ENCODE data around the gene NPAS3.

NPAS3 gene

DNA sequence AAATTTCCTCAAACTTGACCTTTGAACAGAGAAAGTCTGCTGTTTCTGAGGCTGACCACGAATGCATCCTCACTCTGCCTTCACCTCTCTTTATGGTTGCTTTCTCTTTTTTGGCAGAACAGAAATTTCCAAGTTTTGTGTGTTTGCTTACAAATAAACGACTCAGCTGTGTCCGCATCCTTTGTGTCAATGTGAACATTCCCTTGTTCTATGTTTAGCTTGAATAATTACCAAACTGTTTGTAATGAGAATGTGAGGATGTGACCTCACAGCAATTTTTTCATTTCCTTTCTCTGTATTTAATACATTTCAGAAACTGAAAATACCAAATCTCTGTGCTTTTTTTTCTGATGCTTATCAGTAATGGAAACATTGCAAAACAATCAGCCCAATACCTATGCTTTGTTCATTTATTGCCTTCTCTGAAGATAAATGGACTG, 601.3 kb downstream of the NPAS3 start:
- no CpG with 5 or more reads among the region's 3 CpGs for WGBS (ENCODE audit: insufficient coverage, insufficient read length)
- Histone ChIP-seq H3K4me1 (ENCODE audit: control insufficient read depth, insufficient read depth, low read length) (no peaks in the 10 kb centered on the region), H3K36me3 (ENCODE audit: control insufficient read depth, insufficient read depth, low read length) (no peaks in the 10 kb centered on the region), H3K27me3 (ENCODE audit: control insufficient read depth, insufficient read depth, low read length) (no peaks in the 10 kb centered on the region), H3K4me3 (ENCODE audit: low read length) (no peak overlapping the region), H3K9me3 (ENCODE audit: control insufficient read depth, insufficient read depth, low read length) (no peaks in the 10 kb centered on the region), H3K27ac (ENCODE audit: low read length) (no peak overlapping the region)
- no peak for DNase-seq (ENCODE audit: low read depth, low spot score)

DNA sequence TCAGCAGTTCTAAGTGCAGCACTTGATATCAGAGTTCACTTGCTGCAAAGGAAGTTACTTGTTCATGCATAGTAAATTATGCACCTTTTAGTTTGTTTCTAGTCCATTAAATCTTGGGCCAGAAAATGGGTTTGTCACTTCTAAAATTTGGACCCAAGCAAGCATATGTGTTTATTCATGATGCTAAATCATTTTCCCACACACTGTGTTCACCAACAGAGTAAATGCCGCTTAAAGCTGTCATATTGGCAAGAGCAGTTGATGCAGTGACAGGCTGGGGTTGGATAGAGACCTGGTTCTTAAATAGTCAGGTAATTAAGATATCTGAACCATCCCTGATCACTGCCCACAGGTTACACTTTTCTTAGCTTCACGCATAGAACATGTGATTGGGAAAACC, 602.5 kb downstream of the NPAS3 start:
- no peak for DNase-seq (ENCODE audit: low read depth, low spot score)
- H3K36me3 ChIP-seq (ENCODE audit: control insufficient read depth, insufficient read depth, low read length): no peaks in the 10 kb centered on the region
- no peaks in the 10 kb centered on the region for H3K27me3 ChIP-seq (ENCODE audit: control insufficient read depth, insufficient read depth, low read length)
- H3K9me3 ChIP-seq (ENCODE audit: control insufficient read depth, insufficient read depth, low read length): no peaks in the 10 kb centered on the region
- no CpG with 5 or more reads among the region's 2 CpGs for WGBS (ENCODE audit: insufficient coverage, insufficient read length)
- no peaks in the 10 kb centered on the region for H3K4me1 ChIP-seq (ENCODE audit: control insufficient read depth, insufficient read depth, low read length)
- no peak overlapping the region for H3K4me3 ChIP-seq (ENCODE audit: low read length)
- no peak overlapping the region for H3K27ac ChIP-seq (ENCODE audit: low read length)

DNA sequence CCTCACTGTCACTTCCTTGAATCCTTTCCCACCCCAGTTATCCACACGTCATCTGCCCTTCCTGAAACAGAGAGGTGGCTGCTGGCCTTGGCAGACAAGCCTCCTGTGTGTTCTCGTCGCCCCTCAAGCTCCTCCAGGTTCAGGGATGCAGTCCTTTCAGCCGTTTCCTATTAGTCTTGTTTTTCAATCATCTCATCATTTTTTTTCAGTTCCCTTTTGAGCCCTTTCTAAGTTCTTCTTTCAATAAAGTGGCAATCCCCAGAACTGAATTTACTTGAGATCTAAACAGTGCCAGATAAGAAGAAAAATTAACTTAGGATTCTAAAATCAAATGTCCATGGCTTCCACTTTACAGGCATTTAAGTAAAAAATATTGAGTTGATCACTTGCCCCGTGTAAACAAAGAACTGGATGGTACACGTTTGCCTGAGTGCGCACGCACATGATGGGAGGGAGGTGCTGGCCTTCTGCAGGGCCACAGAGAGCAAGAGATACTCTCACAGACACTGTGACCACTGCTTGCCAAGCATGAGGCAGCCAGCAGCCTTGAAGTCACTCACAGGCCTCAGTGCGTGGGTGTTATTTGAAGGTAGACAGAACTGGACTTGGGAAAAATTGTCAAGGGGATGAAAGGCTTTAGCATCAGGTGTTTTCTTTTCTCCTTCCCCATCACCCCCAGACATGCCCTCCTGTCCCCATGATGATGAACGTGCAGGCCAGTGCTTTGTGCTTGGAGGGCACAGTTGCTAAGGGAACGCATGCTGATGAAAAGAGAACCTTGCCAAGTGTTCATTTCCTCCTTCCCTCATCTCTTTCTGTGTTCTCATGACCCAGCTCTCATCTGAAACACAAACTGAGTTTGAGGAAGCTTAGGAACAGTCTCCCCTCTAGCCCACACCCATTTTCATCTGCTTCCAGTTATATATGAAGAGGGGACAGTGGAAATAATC, 603.9 kb downstream of the NPAS3 start:
- no peaks in the 10 kb centered on the region for H3K27me3 ChIP-seq (ENCODE audit: control insufficient read depth, insufficient read depth, low read length)
- no peaks in the 10 kb centered on the region for H3K9me3 ChIP-seq (ENCODE audit: control insufficient read depth, insufficient read depth, low read length)
- no CpG with 5 or more reads among the region's 11 CpGs for WGBS (ENCODE audit: insufficient coverage, insufficient read length)
- H3K4me1 ChIP-seq (ENCODE audit: control insufficient read depth, insufficient read depth, low read length): no peaks in the 10 kb centered on the region
- H3K4me3 ChIP-seq (ENCODE audit: low read length): no peak overlapping the region
- no peak for DNase-seq (ENCODE audit: low read depth, low spot score)
- H3K27ac ChIP-seq (ENCODE audit: low read length): no peak overlapping the region
- H3K36me3 ChIP-seq (ENCODE audit: control insufficient read depth, insufficient read depth, low read length): no peaks in the 10 kb centered on the region

DNA sequence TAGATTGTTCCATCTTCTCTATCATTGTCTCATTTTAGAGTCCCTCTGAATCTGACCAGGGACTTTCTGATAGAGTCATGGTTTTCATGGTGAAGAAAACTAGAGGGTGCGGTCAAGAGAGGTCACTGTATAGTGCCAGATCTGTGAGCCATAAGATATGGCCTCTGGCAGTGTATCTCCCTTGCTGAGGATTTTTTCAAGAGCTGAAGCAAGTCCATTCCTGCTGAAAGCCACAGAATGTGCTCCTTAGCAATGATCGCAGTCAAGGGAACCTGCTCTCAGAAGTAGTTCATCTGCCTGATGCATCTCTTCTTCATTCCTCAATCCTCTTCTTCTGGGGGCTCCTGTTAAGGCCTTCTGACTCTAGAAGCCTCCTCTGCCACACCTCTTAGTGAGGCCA, 607.0 kb downstream of the NPAS3 start:
- Histone ChIP-seq H3K4me1 (ENCODE audit: control insufficient read depth, insufficient read depth, low read length) (no peaks in the 10 kb centered on the region), H3K36me3 (ENCODE audit: control insufficient read depth, insufficient read depth, low read length) (no peaks in the 10 kb centered on the region), H3K27me3 (ENCODE audit: control insufficient read depth, insufficient read depth, low read length) (no peaks in the 10 kb centered on the region), H3K27ac (ENCODE audit: low read length) (no peak overlapping the region), H3K4me3 (ENCODE audit: low read length) (no peak overlapping the region), H3K9me3 (ENCODE audit: control insufficient read depth, insufficient read depth, low read length) (no peaks in the 10 kb centered on the region)
- WGBS (ENCODE audit: insufficient coverage, insufficient read length): no CpG with 5 or more reads among the region's 2 CpGs
- DNase-seq (ENCODE audit: low read depth, low spot score): no peak

DNA sequence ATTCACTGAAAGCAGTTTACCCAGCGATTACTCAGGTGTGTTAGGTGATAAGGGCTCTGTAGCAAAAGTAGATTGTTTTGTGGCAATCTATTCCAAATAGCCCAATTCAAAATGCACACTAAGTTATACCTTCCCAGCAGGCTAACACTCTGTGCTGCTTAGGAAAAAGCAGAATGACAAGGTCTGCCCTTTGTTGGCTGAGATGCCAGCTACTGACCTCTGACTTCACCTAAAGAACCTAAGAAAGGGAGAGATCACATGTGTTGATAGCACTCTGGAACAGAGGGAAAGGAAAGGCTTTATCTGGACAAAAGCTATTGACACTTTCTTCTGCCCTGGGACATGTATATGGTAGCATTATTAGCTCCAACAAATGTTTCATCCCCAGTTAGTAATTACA, 609.9 kb downstream of the NPAS3 start:
- no peak overlapping the region for H3K27ac ChIP-seq (ENCODE audit: low read length)
- no peaks in the 10 kb centered on the region for H3K9me3 ChIP-seq (ENCODE audit: control insufficient read depth, insufficient read depth, low read length)
- no peak for DNase-seq (ENCODE audit: low read depth, low spot score)
- no peaks in the 10 kb centered on the region for H3K36me3 ChIP-seq (ENCODE audit: control insufficient read depth, insufficient read depth, low read length)
- WGBS (ENCODE audit: insufficient coverage, insufficient read length): no CpG with 5 or more reads among the region's 1 CpG
- H3K4me1 ChIP-seq (ENCODE audit: control insufficient read depth, insufficient read depth, low read length): no peaks in the 10 kb centered on the region
- H3K27me3 ChIP-seq (ENCODE audit: control insufficient read depth, insufficient read depth, low read length): no peaks in the 10 kb centered on the region
- H3K4me3 ChIP-seq (ENCODE audit: low read length): no peak overlapping the region

DNA sequence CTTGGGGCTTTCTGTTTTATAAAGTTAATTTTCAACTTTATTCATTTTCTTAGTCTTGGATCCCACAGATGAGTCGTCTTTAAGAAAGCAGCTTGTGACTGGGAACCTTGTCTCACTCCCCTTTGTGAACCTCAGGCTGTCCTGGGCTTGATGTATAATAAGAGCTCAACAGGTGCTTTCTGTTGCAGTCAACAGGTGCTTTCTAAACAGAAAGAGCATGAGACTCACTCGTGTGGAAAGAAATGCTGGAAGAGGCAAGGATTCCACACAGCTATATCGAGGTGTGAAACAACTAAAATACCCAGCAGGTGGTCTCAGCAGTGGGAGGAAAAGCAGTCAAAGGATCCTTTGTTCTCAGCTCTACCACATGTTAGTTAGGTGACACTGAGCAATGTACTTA, 613.3 kb downstream of the NPAS3 start:
- Histone ChIP-seq H3K4me1 (ENCODE audit: control insufficient read depth, insufficient read depth, low read length) (no peaks in the 10 kb centered on the region), H3K36me3 (ENCODE audit: control insufficient read depth, insufficient read depth, low read length) (no peaks in the 10 kb centered on the region), H3K4me3 (ENCODE audit: low read length) (no peak overlapping the region), H3K27ac (ENCODE audit: low read length) (no peak overlapping the region), H3K27me3 (ENCODE audit: control insufficient read depth, insufficient read depth, low read length) (no peaks in the 10 kb centered on the region), H3K9me3 (ENCODE audit: control insufficient read depth, insufficient read depth, low read length) (no peaks in the 10 kb centered on the region)
- no CpG with 5 or more reads among the region's 3 CpGs for WGBS (ENCODE audit: insufficient coverage, insufficient read length)
- DNase-seq (ENCODE audit: low read depth, low spot score): no peak

DNA sequence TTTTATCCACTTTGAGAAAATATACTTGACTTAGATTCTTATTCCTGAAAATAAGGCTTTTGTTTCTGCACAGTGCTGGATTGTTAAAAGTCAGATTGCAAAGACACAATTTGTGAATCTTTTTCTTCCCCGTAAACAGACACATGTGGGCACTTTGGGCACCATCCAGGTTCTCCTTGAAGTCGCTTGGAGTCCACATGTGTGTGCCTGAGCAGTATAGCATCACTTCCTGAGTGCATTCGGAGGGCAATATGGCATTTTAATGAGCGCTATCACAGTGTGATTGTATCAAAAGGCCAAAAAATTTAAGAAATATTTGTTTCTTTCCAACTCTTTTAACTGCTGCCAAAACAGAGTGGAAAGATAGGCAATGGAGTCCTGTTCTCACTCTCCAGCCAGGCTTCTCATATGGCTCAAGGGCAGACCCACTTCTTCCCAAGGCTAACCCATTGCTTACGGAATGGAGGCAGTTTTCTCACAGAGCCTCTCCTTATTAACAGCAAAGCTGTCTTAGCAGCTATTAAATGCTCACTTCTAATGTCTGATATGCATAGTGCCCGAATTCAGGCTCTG, 615.1 kb downstream of the NPAS3 start:
- Histone ChIP-seq H3K4me1 (ENCODE audit: control insufficient read depth, insufficient read depth, low read length) (no peaks in the 10 kb centered on the region), H3K4me3 (ENCODE audit: low read length) (no peak overlapping the region), H3K36me3 (ENCODE audit: control insufficient read depth, insufficient read depth, low read length) (no peaks in the 10 kb centered on the region), H3K27me3 (ENCODE audit: control insufficient read depth, insufficient read depth, low read length) (no peaks in the 10 kb centered on the region), H3K27ac (ENCODE audit: low read length) (no peak overlapping the region), H3K9me3 (ENCODE audit: control insufficient read depth, insufficient read depth, low read length) (no peaks in the 10 kb centered on the region)
- DNase-seq (ENCODE audit: low read depth, low spot score): no peak
- no CpG with 5 or more reads among the region's 6 CpGs for WGBS (ENCODE audit: insufficient coverage, insufficient read length)

DNA sequence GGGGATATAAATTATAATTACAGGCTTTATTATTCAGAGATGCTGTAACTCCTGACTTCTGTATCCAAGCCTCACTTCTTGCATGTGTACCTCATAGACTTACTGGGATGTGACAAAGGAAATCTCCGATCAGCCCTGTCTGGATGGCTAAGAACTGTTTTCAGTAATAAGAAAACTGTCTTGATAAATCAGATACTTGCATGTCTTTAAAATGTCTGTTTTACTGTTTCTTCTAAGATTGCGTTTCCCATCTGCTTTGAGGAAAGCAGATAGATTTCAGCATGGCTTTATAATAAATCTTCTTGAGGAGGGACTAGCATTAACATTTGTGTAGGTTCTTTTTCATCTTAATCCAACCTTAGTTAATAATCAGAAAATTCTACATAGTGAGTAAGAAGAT, 616.3 kb downstream of the NPAS3 start:
- no CpG with 5 or more reads among the region's 2 CpGs for WGBS (ENCODE audit: insufficient coverage, insufficient read length)
- no peak for DNase-seq (ENCODE audit: low read depth, low spot score)
- no peaks in the 10 kb centered on the region for H3K9me3 ChIP-seq (ENCODE audit: control insufficient read depth, insufficient read depth, low read length)
- H3K4me3 ChIP-seq (ENCODE audit: low read length): no peak overlapping the region
- H3K27me3 ChIP-seq (ENCODE audit: control insufficient read depth, insufficient read depth, low read length): no peaks in the 10 kb centered on the region
- H3K27ac ChIP-seq (ENCODE audit: low read length): no peak overlapping the region
- H3K4me1 ChIP-seq (ENCODE audit: control insufficient read depth, insufficient read depth, low read length): no peaks in the 10 kb centered on the region
- H3K36me3 ChIP-seq (ENCODE audit: control insufficient read depth, insufficient read depth, low read length): no peaks in the 10 kb centered on the region

DNA sequence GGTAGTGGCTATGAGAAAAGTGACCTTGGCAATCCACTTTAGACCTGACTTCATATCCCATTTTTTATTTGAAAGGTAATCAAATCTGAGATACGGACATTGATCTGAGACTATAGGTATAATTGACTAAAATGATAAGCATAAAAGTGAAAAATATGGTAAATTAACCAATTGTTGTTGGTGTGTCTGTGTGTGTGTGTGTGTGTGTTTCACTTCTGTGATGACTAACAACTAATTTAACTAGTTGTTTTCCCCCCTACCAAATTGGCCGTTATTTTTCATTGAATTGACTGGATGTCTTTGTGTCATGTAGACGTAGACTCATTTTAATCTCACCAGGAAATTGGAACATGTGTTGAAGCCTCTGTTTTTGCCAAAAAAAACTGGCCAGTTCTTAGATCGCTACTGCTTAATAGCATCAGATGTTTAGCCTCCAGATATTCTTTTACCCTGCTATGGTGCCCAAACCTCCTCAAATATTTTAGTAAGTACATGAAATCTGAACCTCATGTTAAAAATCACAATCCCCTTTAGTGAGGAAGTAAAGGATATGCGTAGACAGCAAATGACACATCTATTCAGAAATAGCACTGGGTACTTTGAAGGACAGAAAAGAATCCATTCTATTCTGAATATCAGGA, 617.2 kb downstream of the NPAS3 start:
- no CpG with 5 or more reads among the region's 5 CpGs for WGBS (ENCODE audit: insufficient coverage, insufficient read length)
- no peaks in the 10 kb centered on the region for H3K27me3 ChIP-seq (ENCODE audit: control insufficient read depth, insufficient read depth, low read length)
- H3K9me3 ChIP-seq (ENCODE audit: control insufficient read depth, insufficient read depth, low read length): no peaks in the 10 kb centered on the region
- H3K27ac ChIP-seq (ENCODE audit: low read length): no peak overlapping the region
- DNase-seq (ENCODE audit: low read depth, low spot score): no peak
- no peak overlapping the region for H3K4me3 ChIP-seq (ENCODE audit: low read length)
- H3K36me3 ChIP-seq (ENCODE audit: control insufficient read depth, insufficient read depth, low read length): no peaks in the 10 kb centered on the region
- H3K4me1 ChIP-seq (ENCODE audit: control insufficient read depth, insufficient read depth, low read length): no peaks in the 10 kb centered on the region

DNA sequence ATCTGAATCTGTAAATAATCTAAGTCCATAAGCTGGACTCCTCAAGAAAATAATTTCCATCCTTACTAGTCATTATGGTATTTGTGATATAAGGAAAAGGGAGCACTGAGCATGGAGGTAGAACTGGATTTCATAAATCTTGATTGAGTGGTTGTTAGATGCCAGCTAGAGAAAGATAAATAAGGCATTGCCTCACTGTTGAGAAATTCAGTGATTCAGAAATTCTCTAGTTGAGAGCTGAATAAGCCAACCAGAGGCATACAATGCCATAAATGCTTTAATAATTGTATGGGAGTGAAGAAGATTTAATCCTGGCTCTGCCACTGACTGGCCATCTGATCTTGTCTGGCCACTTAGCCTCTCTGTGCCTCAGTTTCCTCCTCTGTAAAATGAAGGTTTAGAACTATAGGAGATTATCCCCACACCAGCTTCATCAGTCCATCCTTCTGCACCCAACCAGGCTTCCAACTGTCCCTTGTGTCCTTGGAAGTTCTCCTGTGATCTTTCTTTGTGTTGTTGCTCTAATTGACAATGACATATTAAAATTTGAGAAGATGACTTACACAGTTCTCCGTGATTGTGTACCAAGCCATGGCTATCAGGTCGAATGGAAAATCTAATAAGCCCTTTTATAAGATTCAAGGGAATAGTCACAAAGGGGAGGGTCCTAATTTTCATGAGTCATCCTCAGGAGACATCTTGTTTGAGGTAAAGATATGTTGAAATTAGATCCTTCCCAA, 617.9 kb downstream of the NPAS3 start:
- DNase-seq (ENCODE audit: low read depth, low spot score): no peak
- no peaks in the 10 kb centered on the region for H3K27me3 ChIP-seq (ENCODE audit: control insufficient read depth, insufficient read depth, low read length)
- H3K27ac ChIP-seq (ENCODE audit: low read length): no peak overlapping the region
- H3K4me3 ChIP-seq (ENCODE audit: low read length): no peak overlapping the region
- H3K36me3 ChIP-seq (ENCODE audit: control insufficient read depth, insufficient read depth, low read length): no peaks in the 10 kb centered on the region
- H3K9me3 ChIP-seq (ENCODE audit: control insufficient read depth, insufficient read depth, low read length): no peaks in the 10 kb centered on the region
- H3K4me1 ChIP-seq (ENCODE audit: control insufficient read depth, insufficient read depth, low read length): no peaks in the 10 kb centered on the region
- WGBS (ENCODE audit: insufficient coverage, insufficient read length): no CpG with 5 or more reads among the region's 2 CpGs
